HepG2 (cell line): ENCODE measurements around the gene TAF1B. TPM values are rescaled to one million over a fixed set of nuclear protein-coding genes. Genes with fewer than 3 reads are reported as not detected.

Experiments used
- ATAC-seq: fragments of 200-7000 bp; cut with Tn5 transposase; 3 replicates; pipeline ENCODE4 v1.9.1; 2020; ENCODE audit warnings: mild to moderate bottlenecking, moderate library complexity
- BruUV-seq: library from RNA; stranded (reverse); fragments of 400-500 nt; replicated peaks from 2 replicates; lab custom pipeline; 2021; lab: Mats Ljungman, UMichigan
- CTCF ChIA-PET: fragments of 300-600 bp; formaldehyde crosslinking; extraction: SDS; loops from one replicate; lab custom pipeline; 2021; ENCODE audit warnings: low total read pairs, inconsistent platforms, low intra/inter-chr PET ratio; lab: Yijun Ruan, JAX
- POLR2A ChIA-PET: fragments of 350-600 bp; sonication (Branson Sonifier 250); formaldehyde crosslinking; loops from one replicate; lab custom pipeline; 2020; ENCODE audit warnings: antibody characterized with exemption, inconsistent platforms; lab: Yijun Ruan, JAX
- DNase-seq: peaks from one replicate; pipeline ENCODE4 v3.0.0-alpha.2; 2015; ENCODE audit warnings: low spot score
- FAIRE-seq: peaks from 3 replicates; lab custom pipeline; 2011; peaks lifted over from hg19 to GRCh38; lab: Jason Lieb, UNC
- H2AFZ ChIP-seq: one replicate; pipeline ENCODE4 v1.6.1; 2011; ENCODE audit warnings: low read length, inconsistent platforms
- H3K27ac ChIP-seq: fragments of 300-600 bp; 3 replicates; pipeline ENCODE4 v1.8.0; 2011; ENCODE audit warnings: mixed run types, mild to moderate bottlenecking, mixed read lengths, low read length, inconsistent platforms; ENCODE audit not compliant: insufficient read depth; ENCODE audit errors: extremely low read length
- H3K27me3 ChIP-seq, 2 experiments: fragments of 200-600 bp in 1 of 2; 2 replicates in 1 of 2; 3 replicates in 1 of 2; pipeline versions ENCODE4 v1.6.0 to v1.8.0; 2011; ENCODE audit warnings: low read length in 2 of 2, mild to moderate bottlenecking in 2 of 2, moderate library complexity in 2 of 2, inconsistent platforms in 1 of 2; ENCODE audit not compliant: insufficient read depth in 2 of 2, control insufficient read depth in 1 of 2
- H3K36me3 ChIP-seq, 2 experiments: fragments of 200-600 bp in 1 of 2; replicated peaks in 1 of 2; 2 replicates in 1 of 2; 3 replicates in 1 of 2; pipeline versions ENCODE4 v1.5.1 to v1.8.0; 2011; ENCODE audit warnings: low read length in 2 of 2, inconsistent platforms in 1 of 2; ENCODE audit not compliant: insufficient read depth in 2 of 2, control insufficient read depth in 1 of 2
- H3K4me1 ChIP-seq: 2 replicates; pipeline ENCODE4 v1.5.1; 2012; ENCODE audit warnings: low read length, inconsistent platforms; ENCODE audit not compliant: insufficient read depth
- H3K4me2 ChIP-seq: 2 replicates; pipeline ENCODE4 v1.6.0; 2011; ENCODE audit warnings: low read depth, low read length, inconsistent platforms
- H3K4me3 ChIP-seq, 3 experiments: fragments of 200-600 bp in 1 of 3; sonication (generic), shearing (Covaris generic) in 1 of 3; replicated peaks in 1 of 3; 2 replicates each; pipeline ENCODE4 v1.5.1; 2011 to 2016; ENCODE audit warnings: low read length in 3 of 3, inconsistent platforms in 2 of 3, low read depth in 2 of 3, mild to moderate bottlenecking in 2 of 3, control low read depth in 1 of 3, mixed read lengths in 1 of 3; ENCODE audit not compliant: insufficient read depth in 1 of 3
- H3K79me2 ChIP-seq: one replicate; pipeline ENCODE4 v1.6.1; 2011; ENCODE audit warnings: low read length, inconsistent platforms; ENCODE audit not compliant: insufficient read depth
- H3K9ac ChIP-seq: 2 replicates; pipeline ENCODE4 v1.6.0; 2011; ENCODE audit warnings: mild to moderate bottlenecking, low read depth, low read length, inconsistent platforms; ENCODE audit not compliant: insufficient read depth
- H3K9me3 ChIP-seq: 2 replicates; pipeline ENCODE4 v1.5.1; 2012; ENCODE audit warnings: mild to moderate bottlenecking, low read length
- H4K20me1 ChIP-seq: 2 replicates; pipeline ENCODE4 v1.6.0; 2011; ENCODE audit warnings: inconsistent platforms, mild to moderate bottlenecking, low read length, moderate library complexity; ENCODE audit not compliant: insufficient read depth
- ASH2L ChIP-seq: fragments of 300-600, 200-600 bp; sonication (generic); IDR thresholded peaks from 2 replicates; pipeline ENCODE4 v1.7.0; 2017; ENCODE audit warnings: low read depth, mild to moderate bottlenecking, moderate library complexity, mixed read lengths, low read length; ENCODE audit not compliant: insufficient read length
- FIP1L1 ChIP-seq: fragments of 200-400 bp; formaldehyde crosslinking; IDR thresholded peaks from 2 replicates; pipeline ENCODE4 v1.6.1; 2018; ENCODE audit warnings: low read depth, mild to moderate bottlenecking, low read length, moderate library complexity, borderline replicate concordance; ENCODE audit not compliant: insufficient read depth
- HNRNPH1 ChIP-seq: fragments of 200-400 bp; formaldehyde crosslinking; optimal IDR thresholded peaks from 2 replicates; pipeline ENCODE3; 2017; ENCODE audit warnings: mild to moderate bottlenecking, low read depth, low read length
- KDM2A ChIP-seq: sonication (generic); formaldehyde crosslinking; IDR thresholded peaks from 2 replicates; pipeline ENCODE4 v1.4.0; 2020; ENCODE audit warnings: low read depth, missing genetic modification reagents, borderline replicate concordance
- NCOA1 ChIP-seq: sonication (generic); formaldehyde crosslinking; IDR thresholded peaks from 2 replicates; pipeline ENCODE4 v1.9.0; 2021; ENCODE audit warnings: missing genetic modification reagents
- PCBP2 ChIP-seq: fragments of 200-400 bp; formaldehyde crosslinking; optimal IDR thresholded peaks from 2 replicates; pipeline ENCODE3; 2018; ENCODE audit warnings: low read length, low read depth; ENCODE audit not compliant: poor library complexity, severe bottlenecking
- PHF20 ChIP-seq: sonication (generic); formaldehyde crosslinking; IDR thresholded peaks from 2 replicates; pipeline ENCODE4 v1.5.0; 2020; ENCODE audit warnings: mild to moderate bottlenecking, missing genetic modification reagents
- TMF1 ChIP-seq: sonication (generic); formaldehyde crosslinking; IDR thresholded peaks from 2 replicates; pipeline ENCODE4 v1.8.1; 2022; ENCODE audit warnings: low read depth, missing genetic modification reagents
- ZBTB10 ChIP-seq: sonication (generic); formaldehyde crosslinking; IDR thresholded peaks from 2 replicates; pipeline ENCODE4 v1.4.0; 2020; ENCODE audit warnings: missing genetic modification reagents, borderline replicate concordance
- ZBTB42 ChIP-seq: sonication (generic); formaldehyde crosslinking; IDR thresholded peaks from 2 replicates; pipeline ENCODE4 v1.5.0; 2020; ENCODE audit warnings: mild to moderate bottlenecking, missing genetic modification reagents
- ZNF296 ChIP-seq: sonication (generic); formaldehyde crosslinking; conservative IDR thresholded peaks from 2 replicates; pipeline ENCODE4 v1.5.0; 2020; ENCODE audit warnings: mild to moderate bottlenecking, missing genetic modification reagents
- ZNF552 ChIP-seq: sonication (generic); formaldehyde crosslinking; IDR thresholded peaks from 2 replicates; pipeline ENCODE4 v1.9.0; 2022; ENCODE audit warnings: missing genetic modification reagents, mild to moderate bottlenecking, borderline replicate concordance
- ZNF761 ChIP-seq: sonication (generic); formaldehyde crosslinking; conservative IDR thresholded peaks from 2 replicates; pipeline ENCODE4 v1.4.0; 2020; ENCODE audit warnings: mild to moderate bottlenecking, missing genetic modification reagents
- ZNF772 ChIP-seq: sonication (generic); formaldehyde crosslinking; IDR thresholded peaks from 2 replicates; pipeline ENCODE4 v1.5.0; 2020; ENCODE audit warnings: mild to moderate bottlenecking, missing genetic modification reagents
- ZNF788 ChIP-seq: sonication (generic); formaldehyde crosslinking; IDR thresholded peaks from 2 replicates; pipeline ENCODE4 v1.5.0; 2020; ENCODE audit warnings: mild to moderate bottlenecking, missing genetic modification reagents, borderline replicate concordance
- WGBS: methylation state at CpG from one replicate; pipeline ENCODE4 v1.1.6; 2017; ENCODE audit warnings: low lambda C conversion rate; 5-methylcytosine and 5-hydroxymethylcytosine counted together
- in situ Hi-C: cut with HindIII; loops from 2 replicates; pipeline ENCODE4 v1.10.0; 2017; ENCODE audit warnings: low pct_unique_long_range_greater_than_20kb; ENCODE audit not compliant: extremely low pct_ligation_motif_present
- intact Hi-C: fragments of 100-400 bp; cut with micrococcal nuclease; formaldehyde crosslinking; loops from one replicate; pipeline ENCODE4 v1.10.0; 2022; ENCODE audit not compliant: unreplicated experiment
- polyA plus RNA-seq, 8 experiments: library from polyadenylated mRNA; depleted of rRNA in 3 of 8; stranded (reverse) in 7 of 8; unstranded in 1 of 8; fragments of >200 nt; fragmentation: Illumina TruSeq in 4 of 8; extraction: Trizol in 4 of 8; gene quantifications; 2 replicates each; pipeline versions ENCODE4 v1.2.1 to v1.2.3, GENCODE V29; 2011 to 2016; ENCODE audit warnings: low read depth in 4 of 8, missing spikeins in 1 of 8, mixed read lengths in 1 of 8; ENCODE audit not compliant: insufficient read depth in 1 of 8
- total RNA-seq, 5 experiments: library from RNA; depleted of rRNA; stranded (reverse); fragments of >200 nt; fragmentation: Illumina TruSeq; extraction: Trizol; gene quantifications; 2 replicates each; pipeline ENCODE4 v1.2.3, GENCODE V29; 2016; ENCODE audit warnings: low read depth in 1 of 5
- TF ChIP-seq, protein P1 (sequence below): sonication (generic); formaldehyde crosslinking; IDR thresholded peaks from 2 replicates; pipeline ENCODE4 v1.5.0; 2020; ENCODE audit warnings: mild to moderate bottlenecking, missing genetic modification reagents
- TF ChIP-seq, protein P2 (sequence below): IDR thresholded peaks from 2 replicates; pipeline ENCODE4 v1.6.1; 2016; ENCODE audit warnings: low read depth, borderline replicate concordance

The TAF1B gene
- total and polyA plus RNA-seq, 2 of the 13 experiments (the other 11 are each of a cell fraction or from before 2014, with no cell fraction given), result 13.3 to 27.7 TPM

- TF ChIP-seq ZBTB10 (CRISPR knock-in tag) (no peak), ASH2L (no peak), FIP1L1 (no peak)
- TF ChIP-seq, protein P1, sequence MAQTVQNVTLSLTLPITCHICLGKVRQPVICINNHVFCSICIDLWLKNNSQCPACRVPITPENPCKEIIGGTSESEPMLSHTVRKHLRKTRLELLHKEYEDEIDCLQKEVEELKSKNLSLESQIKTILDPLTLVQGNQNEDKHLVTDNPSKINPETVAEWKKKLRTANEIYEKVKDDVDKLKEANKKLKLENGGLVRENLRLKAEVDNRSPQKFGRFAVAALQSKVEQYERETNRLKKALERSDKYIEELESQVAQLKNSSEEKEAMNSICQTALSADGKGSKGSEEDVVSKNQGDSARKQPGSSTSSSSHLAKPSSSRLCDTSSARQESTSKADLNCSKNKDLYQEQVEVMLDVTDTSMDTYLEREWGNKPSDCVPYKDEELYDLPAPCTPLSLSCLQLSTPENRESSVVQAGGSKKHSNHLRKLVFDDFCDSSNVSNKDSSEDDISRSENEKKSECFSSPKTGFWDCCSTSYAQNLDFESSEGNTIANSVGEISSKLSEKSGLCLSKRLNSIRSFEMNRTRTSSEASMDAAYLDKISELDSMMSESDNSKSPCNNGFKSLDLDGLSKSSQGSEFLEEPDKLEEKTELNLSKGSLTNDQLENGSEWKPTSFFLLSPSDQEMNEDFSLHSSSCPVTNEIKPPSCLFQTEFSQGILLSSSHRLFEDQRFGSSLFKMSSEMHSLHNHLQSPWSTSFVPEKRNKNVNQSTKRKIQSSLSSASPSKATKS (CRISPR knock-in tag), result no peak
- TF ChIP-seq, all 625 proteins: peak for 0
Measured at GRCh38 chr2:9971890-9972289, 128.6 kb downstream of the TAF1B start (continued).

- H2AFZ ChIP-seq, result no peak overlapping the region
- H3K9me3 ChIP-seq, result no peaks in the 10 kb centered on the region
- no peak for ATAC-seq
- no peaks in the 10 kb centered on the region for H4K20me1 ChIP-seq
- WGBS, result 95% methylated on average over 13 of the region's 13 CpGs
- intact Hi-C loops (no loop called here), in situ Hi-C loops (no loop called here)
- no peak overlapping the region for H3K4me3 ChIP-seq
- no peak overlapping the region for H3K9ac ChIP-seq
- POLR2A ChIA-PET, result no interaction called here
- no peaks in the 10 kb centered on the region for H3K4me1 ChIP-seq
- BruUV-seq, result no TSS peak
- no peak for DNase-seq
- no peak overlapping the region for H3K4me2 ChIP-seq
- no peaks in the 10 kb centered on the region for H3K79me2 ChIP-seq
- FAIRE-seq, result no peak
- H3K27ac ChIP-seq, result no peak overlapping the region
- peaks cover 7 to 57% of the 10 kb centered on the region in 2 experiments for H3K36me3 ChIP-seq
- H3K27me3 ChIP-seq, result no peaks in the 10 kb centered on the region
- CTCF ChIA-PET, result no interaction called here
- TF ChIP-seq, protein P2, sequence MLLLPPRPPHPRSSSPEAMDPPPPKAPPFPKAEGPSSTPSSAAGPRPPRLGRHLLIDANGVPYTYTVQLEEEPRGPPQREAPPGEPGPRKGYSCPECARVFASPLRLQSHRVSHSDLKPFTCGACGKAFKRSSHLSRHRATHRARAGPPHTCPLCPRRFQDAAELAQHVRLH (CRISPR knock-in tag), result no peak
- TF ChIP-seq ZNF788 (no peak), KDM2A (CRISPR knock-in tag) (no peak), ZNF772 (CRISPR knock-in tag) (no peak), PHF20 (CRISPR knock-in tag) (no peak), TMF1 (CRISPR knock-in tag) (no peak), HNRNPH1 (no peak), PCBP2 (no peak), ZNF296 (no peak), NCOA1 (CRISPR knock-in tag) (no peak), ZNF552 (CRISPR knock-in tag) (no peak), ZBTB42 (CRISPR knock-in tag) (no peak), ZNF761 (CRISPR knock-in tag) (no peak)
Measured at GRCh38 chr2:9972621-9973479, 129.6 kb downstream of the TAF1B start.
